Esophagus muscularis mucosa (tissue), 4 donors: Measurements from ENCODE around the gene GJC1. TPM values are rescaled to one million over a fixed set of nuclear protein-coding genes. Genes with fewer than 3 reads are reported as not detected.

ENCODE experiments used
- DNase-seq: peaks from one replicate; pipeline ENCODE4 v3.0.0-alpha.2; 2017; ENCODE audit errors: extremely low spot score
- H3K27ac ChIP-seq, 4 donors: fragments of 200-600 bp; sonication (generic); replicated peaks in 1 of 4; 1 replicate in 3 of 4; 2 replicates in 1 of 4; pipeline ENCODE4 v1.5.1; 2016 to 2019; ENCODE audit warnings: mild to moderate bottlenecking in 1 of 4
- H3K27me3 ChIP-seq, 4 donors: fragments of 200-600 bp; sonication (generic); one replicate each; pipeline versions ENCODE4 v1.5.1 to v1.6.0; 2016 to 2019
- H3K36me3 ChIP-seq, 4 donors: fragments of 200-600 bp; sonication (generic); one replicate each; pipeline ENCODE4 v1.5.1; 2016 to 2019
- H3K4me1 ChIP-seq, 4 donors: fragments of 200-600 bp; sonication (generic); one replicate each; pipeline ENCODE4 v1.5.1; 2016 to 2019
- H3K4me3 ChIP-seq, 4 donors: fragments of 200-600 bp; sonication (generic); 1 replicate in 2 of 4; 2 replicates in 2 of 4; pipeline ENCODE4 v1.5.1; 2016 to 2019; ENCODE audit warnings: mild to moderate bottlenecking in 4 of 4, moderate library complexity in 1 of 4
- H3K9me3 ChIP-seq, 4 donors: fragments of 200-600 bp; sonication (generic); 1 replicate in 3 of 4; 2 replicates in 1 of 4; pipeline ENCODE4 v1.5.1; 2016 to 2019
- CTCF ChIP-seq, 3 experiments: fragments of 200-600 bp in 2 of 3; fragments of 450-650 bp in 1 of 3; sonication (generic) in 2 of 3; IDR thresholded peaks; one replicate each; pipeline ENCODE4 v1.5.1; 2017 to 2019; ENCODE audit warnings: antibody characterized with exemption in 3 of 3, mild to moderate bottlenecking in 2 of 3, moderate library complexity in 1 of 3
- EP300 ChIP-seq: sonication (generic); formaldehyde crosslinking; IDR thresholded peaks from one replicate; pipeline ENCODE4 v1.6.1; 2017; ENCODE audit warnings: antibody characterized with exemption
- POLR2A ChIP-seq: fragments of 450-650 bp; IDR thresholded peaks from one replicate; pipeline ENCODE4 v1.6.1; 2017; ENCODE audit warnings: antibody characterized with exemption, moderate library complexity, mild to moderate bottlenecking, low read depth
- POLR2AphosphoS5 ChIP-seq, 2 donors: sonication (generic); formaldehyde crosslinking; IDR thresholded peaks; one replicate each; pipeline ENCODE4 v1.6.1; 2017; ENCODE audit warnings: antibody characterized with exemption in 2 of 2
- whole genome bisulfite sequencing: methylation state at CpG from one replicate; pipeline ENCODE4 v1.1.5; 2018; 5-methylcytosine and 5-hydroxymethylcytosine counted together
- intact Hi-C: fragments of 100-400 bp; cut with DNase I; formaldehyde crosslinking; loops from one replicate; pipeline ENCODE4 v1.15.1; 2023
- total RNA-seq, 4 donors: library from RNA; depleted of rRNA; stranded (reverse); fragments of >200 nt; gene quantifications; one replicate each; pipeline versions ENCODE4 v1.1.0 to v1.2.1, GENCODE V29; 2016

The GJC1 gene
- total RNA-seq, 4 donors from 2014 or later, result 26.5 to 61.9 (median 37.4) TPM

- Histone ChIP-seq H3K9me3 (no peaks in the 10 kb centered on the region), H3K27ac (no peak overlapping the region), H3K4me3 (no peak overlapping the region), H3K27me3 (peaks cover 0 to 24% (median 8%) of the 10 kb centered on the region in 4 donors), H3K36me3 (peaks cover 0 to 17% (median 2%) of the 10 kb centered on the region in 4 donors), H3K4me1 (peaks cover 9 to 12% (median 11%) of the 10 kb centered on the region in 4 donors)
- intact Hi-C loops, result no loop called here
- no peak for DNase-seq
- no peak for TF ChIP-seq POLR2AphosphoS5 (IDR thresholded peaks at IDR 0.05)
- TF ChIP-seq CTCF (IDR thresholded peaks at IDR 0.05), result no peak
- TF ChIP-seq POLR2A, result no peak
- TF ChIP-seq EP300, result no peak
- 78% methylated on average over 7 of the region's 7 CpGs for WGBS
Observed at GRCh38 chr17:44754276-44754675, 75.8 kb downstream of the GJC1 start.

GRCh38 chr17:44752953-44753861 is 76.9 kb downstream of the GJC1 start:
- H3K9me3 ChIP-seq, result no peaks in the 10 kb centered on the region
- TF ChIP-seq POLR2A (no peak), CTCF (IDR thresholded peaks at IDR 0.05) (no peak), EP300 (no peak), POLR2AphosphoS5 (IDR thresholded peaks at IDR 0.05) (no peak)
- no peak overlapping the region for H3K4me3 ChIP-seq
- H3K4me1 ChIP-seq, result peaks cover under 1 to 7% (median 1%) of the 10 kb centered on the region in 4 donors
- 77% methylated on average over 9 of the region's 17 CpGs for WGBS
- no peak overlapping the region for H3K27ac ChIP-seq
- intact Hi-C loops, result no loop called here
- no peak for DNase-seq
- H3K27me3 ChIP-seq, result peaks cover 0 to 13% (median 2%) of the 10 kb centered on the region in 4 donors
- H3K36me3 ChIP-seq, result peaks cover 4 to 28% (median 10%) of the 10 kb centered on the region in 4 donors

- H3K4me1 ChIP-seq, result peaks cover 0 to 4% (median 0%) of the 10 kb centered on the region in 4 donors
- H3K36me3 ChIP-seq, result peaks cover 4 to 42% (median 17%) of the 10 kb centered on the region in 4 donors
- H3K9me3 ChIP-seq, result no peaks in the 10 kb centered on the region
- no peak for TF ChIP-seq EP300
- TF ChIP-seq POLR2A, result no peak
- TF ChIP-seq POLR2AphosphoS5 (IDR thresholded peaks at IDR 0.05), result no peak
- TF ChIP-seq CTCF (IDR thresholded peaks at IDR 0.05), result no peak
- intact Hi-C loops, result no loop called here
- WGBS, result 89% methylated on average over 10 of the region's 10 CpGs
- no peaks in the 10 kb centered on the region for H3K27me3 ChIP-seq
- no peak for DNase-seq
- no peak overlapping the region for H3K27ac ChIP-seq
- H3K4me3 ChIP-seq, result no peak overlapping the region
Observed at GRCh38 chr17:44751806-44752205, 78.3 kb downstream of the GJC1 start.

GRCh38 chr17:44751331-44751730 is 78.8 kb downstream of the GJC1 start:
- Histone ChIP-seq H3K9me3 (no peaks in the 10 kb centered on the region), H3K27ac (no peak overlapping the region), H3K4me3 (no peak overlapping the region), H3K27me3 (no peaks in the 10 kb centered on the region), H3K4me1 (peaks cover 0 to 4% (median 0%) of the 10 kb centered on the region in 4 donors), H3K36me3 (peaks cover 4 to 44% (median 18%) of the 10 kb centered on the region in 4 donors)
- no peak for DNase-seq
- 91% methylated on average over 7 of the region's 7 CpGs for WGBS
- intact Hi-C loops, result no loop called here
- TF ChIP-seq POLR2A (no peak), EP300 (no peak), POLR2AphosphoS5 (IDR thresholded peaks at IDR 0.05) (no peak), CTCF (IDR thresholded peaks at IDR 0.05) (no peak)
